MV-4-11 (cell line): ENCODE measurements around the gene TBC1D9.

ENCODE experiments used
- DNase-seq: peaks from one replicate; lab custom pipeline; 2025; lab: John Stamatoyannopoulos, UW

TBC1D9 gene

GRCh38 chr4:140648716-140649308, 107.4 kb downstream of the TBC1D9 start:
- no peak for DNase-seq

GRCh38 chr4:140645614-140646412, 110.4 kb downstream of the TBC1D9 start:
- no peak for DNase-seq

- no peak for DNase-seq
Measured at GRCh38 chr4:140645196-140645595, 111.0 kb downstream of the TBC1D9 start.

- DNase-seq = no peak
Measured at GRCh38 chr4:140644470-140645185, 111.6 kb downstream of the TBC1D9 start.

GRCh38 chr4:140643571-140644055, 112.6 kb downstream of the TBC1D9 start:
- no peak for DNase-seq

GRCh38 chr4:140642674-140643437, 113.3 kb downstream of the TBC1D9 start:
- no peak for DNase-seq

- DNase-seq = no peak
Measured at GRCh38 chr4:140641789-140642439, 114.3 kb downstream of the TBC1D9 start.

- DNase-seq = no peak
Measured at GRCh38 chr4:140641105-140641555, 115.1 kb downstream of the TBC1D9 start.

- DNase-seq = no peak
Measured at GRCh38 chr4:140640150-140640748, 115.9 kb downstream of the TBC1D9 start.

GRCh38 chr4:140639066-140639465, 117.1 kb downstream of the TBC1D9 start:
- DNase-seq = no peak

- DNase-seq = peak; percentile 36
Measured at GRCh38 chr4:140637836-140638235, 118.3 kb downstream of the TBC1D9 start.

- no peak for DNase-seq
Measured at GRCh38 chr4:140635606-140636005, 120.6 kb downstream of the TBC1D9 start.

GRCh38 chr4:140633951-140634350, 122.2 kb downstream of the TBC1D9 start:
- DNase-seq = no peak

- DNase-seq = no peak
Measured at GRCh38 chr4:140633124-140633523, 123.1 kb downstream of the TBC1D9 start.

- no peak for DNase-seq
Measured at GRCh38 chr4:140630246-140630645, 125.9 kb downstream of the TBC1D9 start.

- no peak for DNase-seq
Measured at GRCh38 chr4:140628016-140628415, 128.2 kb downstream of the TBC1D9 start.

- no peak for DNase-seq
Measured at GRCh38 chr4:140626661-140627376, 129.4 kb downstream of the TBC1D9 start.

GRCh38 chr4:140622333-140622958, 133.7 kb downstream of the TBC1D9 start:
- DNase-seq = no peak

GRCh38 chr4:140621161-140621560, 135.0 kb downstream of the TBC1D9 start:
- DNase-seq = no peak
